NCI-H2029 treated with DMSO at 0.1 percent for 48 hours (cell line): ENCODE results near the gene PSMD2.
"Not testable (repeated sequence)": the region's sequence is repeated elsewhere in the genome, so short reads cannot be mapped to it uniquely, and the experiment has no call there.

Experiments
- DNase-seq: peaks from one replicate; lab custom pipeline; 2025; lab: John Stamatoyannopoulos, UW

PSMD2 gene

GRCh38 chr3:184298759-184299487, at the start of gene PSMD2:
Gene PSMD2 (plus strand): TSS chr3:184299241. CDS start chr3:184299267, 26 bp downstream.
- peak; percentile 83 for DNase-seq

- peak; percentile 97 for DNase-seq
Observed at GRCh38 chr3:184249412-184250166, 49.5 kb upstream of the PSMD2 start, which contains the start of gene EEF1AKMT4. Gene EEF1AKMT4 (plus strand): TSS chr3:184249672. CDS start chr3:184249695, 23 bp downstream.

GRCh38 chr3:184250167-184250828, 48.7 kb upstream of the PSMD2 start:
- DNase-seq: peak; percentile 86

- no peak for DNase-seq
Observed at GRCh38 chr3:184255291-184256039, 43.6 kb upstream of the PSMD2 start.

GRCh38 chr3:184257083-184257915, 41.7 kb upstream of the PSMD2 start:
- DNase-seq: no peak

GRCh38 chr3:184258926-184259325, 40.1 kb upstream of the PSMD2 start:
- no peak for DNase-seq

- DNase-seq: no peak
Observed at GRCh38 chr3:184259396-184259877, 39.6 kb upstream of the PSMD2 start.

GRCh38 chr3:184259878-184260723, 38.9 kb upstream of the PSMD2 start:
- no peak for DNase-seq

GRCh38 chr3:184260724-184261269, 38.2 kb upstream of the PSMD2 start:
- no peak for DNase-seq

- peak; percentile 75 for DNase-seq
Observed at GRCh38 chr3:184261270-184261853, 37.7 kb upstream of the PSMD2 start, which contains the start of gene CAMK2N2. Gene CAMK2N2 (minus strand): TSS chr3:184261553. CDS start chr3:184261285, 268 bp downstream.

- peak; percentile 75 for DNase-seq
Observed at GRCh38 chr3:184261854-184262763, 36.9 kb upstream of the PSMD2 start.

- peak; percentile 9 for DNase-seq
Observed at GRCh38 chr3:184262764-184263179, 36.3 kb upstream of the PSMD2 start.

- not testable (repeated sequence) for DNase-seq
Observed at GRCh38 chr3:184267249-184267648, 31.8 kb upstream of the PSMD2 start.

- DNase-seq: no peak
Observed at GRCh38 chr3:184272269-184272668, 26.8 kb upstream of the PSMD2 start.

GRCh38 chr3:184275381-184275701, 23.7 kb upstream of the PSMD2 start:
- DNase-seq: no peak

- no peak for DNase-seq
Observed at GRCh38 chr3:184275961-184276910, 22.8 kb upstream of the PSMD2 start, which contains the start of gene ECE2. Gene ECE2 (plus strand): TSS chr3:184276022. CDS start chr3:184276154, 132 bp downstream.

- DNase-seq: no peak
Observed at GRCh38 chr3:184277366-184277765, 21.7 kb upstream of the PSMD2 start.
